Thoracic aorta (tissue), 2 donors: ENCODE data around the gene SWT1. TPM values are rescaled to one million over a fixed set of nuclear protein-coding genes. Genes with fewer than 3 reads are reported as not detected.
A peak's percentile ranks its signal among the peaks of the same experiment; 100 is the strongest.
"Not testable (repeated sequence)": the region's sequence is repeated elsewhere in the genome, so short reads cannot be mapped to it uniquely, and the experiment has no call there.

ENCODE experiments used
- ATAC-seq: fragments of 150-250 bp; one replicate; pipeline ENCODE4 v1.8.0; 2017; ENCODE audit warnings: low read depth; ENCODE audit not compliant: insufficient number of reproducible peaks, low FRiP score
- DNase-seq: peaks from one replicate; pipeline ENCODE4 v3.0.0-alpha.2; 2020; ENCODE audit warnings: low spot score
- H3K27ac ChIP-seq, 2 donors: fragments of 200-600 bp; sonication (generic); 1 replicate in 1 of 2; 2 replicates in 1 of 2; pipeline ENCODE4 v1.5.1; 2016; ENCODE audit warnings: mild to moderate bottlenecking in 2 of 2, moderate library complexity in 2 of 2
- H3K27me3 ChIP-seq: fragments of 200-600 bp; sonication (generic); replicated peaks from 2 replicates; pipeline ENCODE4 v1.6.0; 2016; ENCODE audit warnings: mild to moderate bottlenecking; ENCODE audit not compliant: insufficient read depth
- H3K36me3 ChIP-seq: fragments of 200-600 bp; sonication (generic); one replicate; pipeline ENCODE4 v1.5.1; 2016
- H3K4me1 ChIP-seq, 2 donors: fragments of 200-600 bp; sonication (generic); 1 replicate in 1 of 2; 2 replicates in 1 of 2; pipeline versions ENCODE4 v1.5.1 to v1.6.0; 2016; ENCODE audit warnings: low read depth in 2 of 2, mild to moderate bottlenecking in 1 of 2; ENCODE audit not compliant: control insufficient read depth in 1 of 2
- H3K4me3 ChIP-seq: fragments of 200-600 bp; sonication (generic); 2 replicates; pipeline ENCODE4 v1.5.1; 2016; ENCODE audit warnings: mild to moderate bottlenecking
- H3K9me3 ChIP-seq: fragments of 200-600 bp; sonication (generic); 2 replicates; pipeline ENCODE4 v1.5.1; 2016
- CTCF ChIP-seq: fragments of 200-600 bp; sonication (generic); IDR thresholded peaks from one replicate; pipeline ENCODE4 v1.5.1; 2019; ENCODE audit warnings: antibody characterized with exemption
- total RNA-seq, 2 donors: library from RNA; depleted of rRNA; stranded (reverse); fragments of >200 nt; gene quantifications; one replicate each; pipeline versions ENCODE4 v1.1.0 to v1.2.3, GENCODE V29; 2016

Gene SWT1
- total RNA-seq, 2 donors from 2014 or later = 5.1 to 9.2 TPM

GRCh38 chr1:185317034-185317885, 160.3 kb downstream of the SWT1 start, which contains the start of gene IVNS1ABP:
TSS of gene IVNS1ABP (minus strand) at chr1:185317243. CDS start at chr1:185309493, 7,750 bp downstream.
- Histone ChIP-seq H3K36me3 (no peaks in the 10 kb centered on the region), H3K27me3 (no peaks in the 10 kb centered on the region), H3K27ac (peak within 1 kb of the TSS; percentile 93 to 98), H3K4me1 (peaks cover 14 to 34% of the 10 kb centered on the region in 2 donors), H3K9me3 (no peaks in the 10 kb centered on the region), H3K4me3 (peak within 1 kb of the TSS; percentile 96)
- DNase-seq (peak; percentile 82), ATAC-seq (peak; percentile 97)
- TF ChIP-seq CTCF = no peak

- no peaks in the 10 kb centered on the region for H3K9me3 ChIP-seq
- TF ChIP-seq CTCF = no peak
- DNase-seq = no peak
- no peaks in the 10 kb centered on the region for H3K36me3 ChIP-seq
- H3K4me1 ChIP-seq = peaks cover 14 to 27% of the 10 kb centered on the region in 2 donors
- H3K27me3 ChIP-seq = no peaks in the 10 kb centered on the region
- H3K27ac ChIP-seq = peak overlapping the region; percentile 79 to 93
- peak; percentile 4 for ATAC-seq
- H3K4me3 ChIP-seq = peak overlapping the region; percentile 96
Observed at GRCh38 chr1:185317886-185318310, 160.9 kb downstream of the SWT1 start.

GRCh38 chr1:185318431-185319138, 161.6 kb downstream of the SWT1 start:
- no peaks in the 10 kb centered on the region for H3K9me3 ChIP-seq
- H3K4me1 ChIP-seq = peaks cover 14 to 22% of the 10 kb centered on the region in 2 donors
- no peak for TF ChIP-seq CTCF
- no peak overlapping the region for H3K4me3 ChIP-seq
- ATAC-seq (no peak), DNase-seq (no peak)
- no peaks in the 10 kb centered on the region for H3K36me3 ChIP-seq
- H3K27me3 ChIP-seq = no peaks in the 10 kb centered on the region
- H3K27ac ChIP-seq = peak overlapping the region in 1 of 2 donors; percentile 93

GRCh38 chr1:185319139-185319475, 162.1 kb downstream of the SWT1 start:
- Histone ChIP-seq H3K4me1 (peaks cover 14 to 17% of the 10 kb centered on the region in 2 donors), H3K27ac (no peak overlapping the region), H3K27me3 (no peaks in the 10 kb centered on the region), H3K9me3 (no peaks in the 10 kb centered on the region), H3K36me3 (no peaks in the 10 kb centered on the region), H3K4me3 (no peak overlapping the region)
- TF ChIP-seq CTCF = no peak
- DNase-seq (no peak), ATAC-seq (no peak)

GRCh38 chr1:185321104-185321503, 164.1 kb downstream of the SWT1 start:
- not testable (repeated sequence) for H3K9me3 ChIP-seq, H3K4me3 ChIP-seq, H3K36me3 ChIP-seq, H3K4me1 ChIP-seq, DNase-seq, H3K27me3 ChIP-seq, H3K27ac ChIP-seq, ATAC-seq

GRCh38 chr1:185321653-185322221, 164.8 kb downstream of the SWT1 start:
- H3K27me3 ChIP-seq, H3K36me3 ChIP-seq, H3K9me3 ChIP-seq, ATAC-seq, DNase-seq, H3K27ac ChIP-seq, H3K4me1 ChIP-seq, H3K4me3 ChIP-seq: not testable (repeated sequence)
